ENCODE measurements around the gene TMCC2. TPM values are rescaled to one million over a fixed set of nuclear protein-coding genes. Genes with fewer than 3 reads are reported as not detected.

TMCC2 gene, protein sequence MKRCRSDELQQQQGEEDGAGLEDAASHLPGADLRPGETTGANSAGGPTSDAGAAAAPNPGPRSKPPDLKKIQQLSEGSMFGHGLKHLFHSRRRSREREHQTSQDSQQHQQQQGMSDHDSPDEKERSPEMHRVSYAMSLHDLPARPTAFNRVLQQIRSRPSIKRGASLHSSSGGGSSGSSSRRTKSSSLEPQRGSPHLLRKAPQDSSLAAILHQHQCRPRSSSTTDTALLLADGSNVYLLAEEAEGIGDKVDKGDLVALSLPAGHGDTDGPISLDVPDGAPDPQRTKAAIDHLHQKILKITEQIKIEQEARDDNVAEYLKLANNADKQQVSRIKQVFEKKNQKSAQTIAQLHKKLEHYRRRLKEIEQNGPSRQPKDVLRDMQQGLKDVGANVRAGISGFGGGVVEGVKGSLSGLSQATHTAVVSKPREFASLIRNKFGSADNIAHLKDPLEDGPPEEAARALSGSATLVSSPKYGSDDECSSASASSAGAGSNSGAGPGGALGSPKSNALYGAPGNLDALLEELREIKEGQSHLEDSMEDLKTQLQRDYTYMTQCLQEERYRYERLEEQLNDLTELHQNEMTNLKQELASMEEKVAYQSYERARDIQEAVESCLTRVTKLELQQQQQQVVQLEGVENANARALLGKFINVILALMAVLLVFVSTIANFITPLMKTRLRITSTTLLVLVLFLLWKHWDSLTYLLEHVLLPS
- 1 to 10 TPM; 7.2 to 7.3 TPM for total RNA-seq

DNA sequence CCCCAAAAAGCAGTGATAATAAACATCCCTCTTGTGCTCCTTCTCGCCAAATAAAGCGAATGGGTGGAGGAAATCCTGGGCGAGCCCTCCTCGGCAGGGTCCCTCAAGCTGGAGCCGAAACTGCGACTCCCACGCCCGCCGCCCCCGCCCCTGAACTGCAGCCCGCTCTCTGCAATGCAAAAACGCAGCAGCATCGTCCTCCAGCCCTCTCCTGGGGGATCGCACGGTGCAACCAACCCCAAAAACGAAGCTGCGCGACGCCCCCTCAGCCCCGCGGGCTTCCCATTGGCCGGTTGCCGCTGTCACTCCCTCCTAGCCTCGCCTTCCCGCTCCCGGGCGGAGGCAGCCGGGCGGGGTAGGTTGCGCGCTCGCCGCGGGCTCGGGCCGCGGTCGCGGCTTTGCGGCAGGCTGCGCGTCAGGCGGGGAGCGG is at the start of gene TMCC2:
Gene TMCC2, plus strand, starts transcription at position 363 of the 430 bp plus-strand sequence. CDS start 619 bp downstream, outside the sequence.

DNA sequence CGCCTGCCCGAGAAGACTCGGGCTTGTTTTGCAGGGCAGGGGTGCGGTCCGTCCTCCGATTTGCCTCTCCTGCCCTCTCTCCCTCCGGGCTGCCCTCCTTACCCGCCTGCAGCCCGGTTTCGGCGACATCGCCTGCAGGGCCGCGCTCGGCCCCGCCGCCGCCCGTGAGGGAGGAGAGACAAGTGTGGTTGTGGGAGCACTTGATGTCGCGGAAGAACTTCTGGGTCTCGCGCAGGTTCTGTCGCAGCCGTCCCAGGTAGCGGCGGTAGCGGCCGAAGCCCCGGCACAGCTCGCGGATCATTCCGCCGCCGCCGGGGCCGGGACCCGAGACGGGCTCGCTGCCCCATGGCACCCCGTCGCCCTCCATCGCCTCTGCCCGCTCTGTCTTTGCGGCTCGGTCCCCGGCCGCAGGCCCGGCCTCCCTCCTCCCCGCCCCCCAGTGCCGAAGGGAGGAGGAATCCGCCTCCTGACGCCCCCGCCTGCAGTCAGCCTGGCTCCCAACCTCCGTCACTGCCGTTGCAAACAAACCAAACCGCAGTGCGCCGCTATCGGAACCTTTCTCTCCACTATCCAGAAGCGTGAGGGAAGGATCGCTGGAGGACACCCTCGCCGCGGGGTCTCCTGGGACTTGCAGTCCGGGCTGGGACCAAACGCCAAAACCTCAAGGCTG is 16.4 kb upstream of the TMCC2 start, which contains the start of gene DSTYK:
Gene DSTYK, minus strand, starts transcription at position 534 of the 670 bp plus-strand sequence. Its CDS starts 167 bp downstream, at position 367.

DNA sequence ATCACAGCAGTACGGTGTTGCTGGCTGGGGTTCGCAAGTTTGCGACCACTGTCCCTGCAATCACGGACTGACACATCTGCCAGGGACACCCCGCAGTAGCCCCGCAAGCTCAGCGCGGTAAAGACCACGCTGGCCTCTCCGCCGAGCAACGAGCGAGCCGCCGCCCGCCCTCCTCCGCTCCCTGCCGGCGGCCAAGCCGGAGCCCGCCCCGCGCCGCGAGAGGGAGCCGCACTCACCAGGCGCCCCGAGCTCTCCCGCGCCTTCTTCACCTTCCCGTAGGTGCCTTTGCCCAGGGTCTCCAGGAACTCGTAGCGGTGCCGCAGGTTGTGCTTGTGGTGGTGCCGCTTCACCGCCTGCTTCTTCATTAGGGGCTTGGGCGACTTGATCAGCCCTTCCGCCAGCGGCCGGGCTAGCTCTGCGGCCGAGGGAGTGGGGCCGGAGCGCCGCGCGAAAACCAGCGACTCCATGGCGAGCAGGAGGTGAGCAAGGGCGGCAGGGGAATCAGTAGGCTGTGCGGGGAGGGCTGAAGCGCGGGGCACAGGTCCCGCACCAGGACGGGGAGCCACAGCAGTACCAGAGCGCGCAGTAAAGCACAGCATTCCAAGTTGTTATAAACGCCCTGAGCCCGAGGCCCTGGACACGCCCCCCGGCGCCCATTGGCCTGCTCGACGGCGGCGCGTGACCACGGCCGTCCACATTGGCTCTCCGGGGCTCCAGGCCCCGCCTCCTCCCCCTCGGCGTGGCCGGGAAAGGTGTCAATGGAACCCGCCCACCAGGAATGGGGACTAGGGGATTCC is 93.6 kb downstream of the TMCC2 start, which contains the start of gene NUAK2:
Gene NUAK2, minus strand, starts transcription at position 584 of the 797 bp plus-strand sequence. Its CDS starts 117 bp downstream, at position 467.

Other genes starting within 250 kb of the TMCC2 start
- not detected for gene CNTN2, start 184.7 kb upstream of the TMCC2 start, total RNA-seq
- 1 to 10 TPM in 1 of 2 donors, under 1 TPM in 1; 0.67 to 1.0 TPM for gene TMEM81, start 143.5 kb upstream of the TMCC2 start, total RNA-seq
- gene RBBP5, start 106.0 kb upstream of the TMCC2 start, total RNA-seq: 10 to 100 TPM; 15.1 to 21.6 TPM
- 10 to 100 TPM; 32.0 to 35.6 TPM for gene DSTYK, start 16.2 kb upstream of the TMCC2 start, total RNA-seq
- under 1 TPM; under 0.01 to 0.33 TPM for gene NUAK2, start 93.8 kb downstream of the TMCC2 start, total RNA-seq
- under 1 TPM in 1 of 2 donors, not detected in 1; under 0.01 TPM for gene KLHDC8A, start 129.0 kb downstream of the TMCC2 start, total RNA-seq
- gene LEMD1, start 194.1 kb downstream of the TMCC2 start, total RNA-seq: under 1 TPM in 1 of 2 donors, not detected in 1; 0.33 TPM
- under 1 TPM; under 0.01 TPM for gene BLACAT1, start 228.1 kb downstream of the TMCC2 start, total RNA-seq

All from melanocyte of skin (primary cell).